Urinary bladder (tissue), 4 donors: ENCODE data around the gene POPDC2. TPM values are rescaled to one million over a fixed set of nuclear protein-coding genes. Genes with fewer than 3 reads are reported as not detected.
"Not testable (repeated sequence)": the region's sequence is repeated elsewhere in the genome, so short reads cannot be mapped to it uniquely, and the experiment has no call there.

Experiments used
- DNase-seq: peaks from one replicate; pipeline ENCODE4 v3.0.0-alpha.2; 2015; ENCODE audit errors: extremely low spot score
- H3K27ac ChIP-seq: one replicate; pipeline ENCODE4 v1.5.1; 2013; ENCODE audit warnings: low read depth, mild to moderate bottlenecking, moderate library complexity
- H3K36me3 ChIP-seq: one replicate; pipeline ENCODE4 v1.6.1; 2013; ENCODE audit warnings: mild to moderate bottlenecking, moderate library complexity; ENCODE audit not compliant: insufficient read depth
- H3K4me1 ChIP-seq: one replicate; pipeline ENCODE4 v1.6.1; 2013; ENCODE audit warnings: mild to moderate bottlenecking, moderate library complexity; ENCODE audit not compliant: insufficient read depth
- H3K4me3 ChIP-seq: one replicate; pipeline ENCODE4 v1.5.1; 2013; ENCODE audit warnings: low read depth, low read length
- WGBS: extraction: QIAGEN DNeasy Blood & Tissue Kit; methylation state at CpG from one replicate; pipeline ENCODE4 v1.1.7; 2013; 5-methylcytosine and 5-hydroxymethylcytosine counted together
- polyA plus RNA-seq: library from polyadenylated mRNA; stranded (reverse); fragments of 200-250 nt; gene quantifications from one replicate; pipeline ENCODE4 v1.2.3, GENCODE V29; 2013
- total RNA-seq: library from RNA; depleted of rRNA; stranded (reverse); fragments of >200 nt; gene quantifications from one replicate; pipeline ENCODE4 v1.2.3, GENCODE V29; 2014
- donor health status: healthy with polysubstance abuse.
- donor health status: healthy.

POPDC2 gene
- total and polyA plus RNA-seq, 2 donors = 11.5 to 65.7 TPM

- H3K36me3 ChIP-seq = no peaks in the 10 kb centered on the region
- H3K4me3 ChIP-seq = no peak overlapping the region
- no peak overlapping the region for H3K27ac ChIP-seq
- DNase-seq = no peak
- WGBS = 62% methylated on average over 5 of the region's 5 CpGs
- peaks cover 2% of the 10 kb centered on the region for H3K4me1 ChIP-seq
These were observed 59.7 kb downstream of the POPDC2 start for GRCh38 chr3:119600732-119601131.

- no peak for DNase-seq
- H3K36me3 ChIP-seq = no peaks in the 10 kb centered on the region
- peaks cover 2% of the 10 kb centered on the region for H3K4me1 ChIP-seq
- H3K4me3 ChIP-seq = no peak overlapping the region
- 91% methylated on average over 6 of the region's 6 CpGs for WGBS
- H3K27ac ChIP-seq = no peak overlapping the region
These were observed 60.7 kb downstream of the POPDC2 start for GRCh38 chr3:119599558-119600174.

- DNase-seq = no peak
- Histone ChIP-seq H3K4me1 (peaks cover 2% of the 10 kb centered on the region), H3K27ac (no peak overlapping the region), H3K4me3 (no peak overlapping the region), H3K36me3 (no peaks in the 10 kb centered on the region)
- WGBS = 93% methylated on average over 1 of the region's 1 CpG
These were observed 61.8 kb downstream of the POPDC2 start for GRCh38 chr3:119598410-119599098.

GRCh38 chr3:119597548-119598288, 62.7 kb downstream of the POPDC2 start, which contains the start of gene PLA1A:
Gene PLA1A (plus strand): TSS chr3:119597885. CDS start chr3:119597914, 29 bp downstream.
- 64% methylated on average over 7 of the region's 7 CpGs for WGBS
- Histone ChIP-seq H3K27ac (no peak within 1 kb of the TSS), H3K4me3 (no peak within 1 kb of the TSS), H3K36me3 (no peaks in the 10 kb centered on the region), H3K4me1 (peaks cover under 1% of the 10 kb centered on the region)
- no peak for DNase-seq

GRCh38 chr3:119596398-119596797, 64.0 kb downstream of the POPDC2 start:
- no peak overlapping the region for H3K27ac ChIP-seq
- DNase-seq = no peak
- H3K36me3 ChIP-seq = no peaks in the 10 kb centered on the region
- no peaks in the 10 kb centered on the region for H3K4me1 ChIP-seq
- 88% methylated on average over 6 of the region's 6 CpGs for WGBS
- H3K4me3 ChIP-seq = no peak overlapping the region

- Histone ChIP-seq H3K27ac (no peak overlapping the region), H3K36me3 (no peaks in the 10 kb centered on the region), H3K4me3 (no peak overlapping the region), H3K4me1 (no peaks in the 10 kb centered on the region)
- DNase-seq = no peak
- WGBS = 68% methylated on average over 7 of the region's 7 CpGs
These were observed 64.6 kb downstream of the POPDC2 start for GRCh38 chr3:119595639-119596334.

- H3K4me3 ChIP-seq, DNase-seq, H3K4me1 ChIP-seq, H3K27ac ChIP-seq, H3K36me3 ChIP-seq: not testable (repeated sequence)
- 86% methylated on average over 1 of the region's 1 CpG for WGBS
These were observed 65.5 kb downstream of the POPDC2 start for GRCh38 chr3:119594929-119595328.

GRCh38 chr3:119594066-119594465, 66.3 kb downstream of the POPDC2 start:
- 83% methylated on average over 5 of the region's 5 CpGs for whole genome bisulfite sequencing
- no peak for DNase-seq
- Histone ChIP-seq H3K4me1 (no peaks in the 10 kb centered on the region), H3K4me3 (no peak overlapping the region), H3K27ac (no peak overlapping the region), H3K36me3 (no peaks in the 10 kb centered on the region)

GRCh38 chr3:119592861-119593260, 67.5 kb downstream of the POPDC2 start:
- no peaks in the 10 kb centered on the region for H3K4me1 ChIP-seq
- no peak for DNase-seq
- no peak overlapping the region for H3K4me3 ChIP-seq
- 71% methylated on average over 1 of the region's 1 CpG for WGBS
- no peak overlapping the region for H3K27ac ChIP-seq
- H3K36me3 ChIP-seq = no peaks in the 10 kb centered on the region

Other genes with a start within 250 kb of the POPDC2 start
- 85.2 TPM for gene TMEM39A, start 197.0 kb downstream of the POPDC2 start, total RNA-seq
- gene TMEM39A, start 197.0 kb downstream of the POPDC2 start, polyA plus RNA-seq = 14.7 TPM
- gene POGLUT1, start 191.6 kb downstream of the POPDC2 start, total RNA-seq = 21.5 TPM
- 9.5 TPM for gene POGLUT1, start 191.6 kb downstream of the POPDC2 start, polyA plus RNA-seq
- 49.1 TPM for gene TIMMDC1, start 162.0 kb downstream of the POPDC2 start, total RNA-seq
- 98.1 TPM for gene TIMMDC1, start 162.0 kb downstream of the POPDC2 start, polyA plus RNA-seq
- 0.26 TPM for gene CD80, start 101.0 kb downstream of the POPDC2 start, total RNA-seq
- 0.08 TPM for gene CD80, start 101.0 kb downstream of the POPDC2 start, polyA plus RNA-seq
- gene ADPRH, start 81.1 kb downstream of the POPDC2 start, total RNA-seq = 3.0 TPM
- 13.0 TPM for gene ADPRH, start 81.1 kb downstream of the POPDC2 start, polyA plus RNA-seq
- gene PLA1A, start 62.7 kb downstream of the POPDC2 start, total RNA-seq = 0.42 TPM
- gene PLA1A, start 62.7 kb downstream of the POPDC2 start, polyA plus RNA-seq = 1.2 TPM
- gene COX17, start 16.8 kb upstream of the POPDC2 start, total RNA-seq = 20.6 TPM
- gene COX17, start 16.8 kb upstream of the POPDC2 start, polyA plus RNA-seq = 86.6 TPM
- 2.6 TPM for gene CFAP91, start 42.4 kb upstream of the POPDC2 start, total RNA-seq
- gene CFAP91, start 42.4 kb upstream of the POPDC2 start, polyA plus RNA-seq = 1.4 TPM
- gene NR1I2, start 121.5 kb upstream of the POPDC2 start, total RNA-seq = 0.11 TPM
- 0.11 TPM for gene NR1I2, start 121.5 kb upstream of the POPDC2 start, polyA plus RNA-seq